Calu3 (cell line): ENCODE measurements around the gene PAQR8. TPM values are rescaled to one million over a fixed set of nuclear protein-coding genes. Genes with fewer than 3 reads are reported as not detected.

ENCODE experiments used
- BruUV-seq: library from RNA; stranded (reverse); fragments of 400-500 nt; replicated peaks from 2 replicates; lab custom pipeline; 2021; lab: Mats Ljungman, UMichigan
- CTCF ChIA-PET: fragments of 300-600 bp; sonication (Branson Sonifier 250); formaldehyde crosslinking; loops from one replicate; lab custom pipeline; 2022; ENCODE audit warnings: antibody characterized with exemption; lab: Charles Lee
- DNase-seq: peaks from one replicate; pipeline ENCODE4 v3.0.0; 2022
- H3K27ac Mint-ChIP-seq: one replicate; pipeline ENCODE4 v1.8.0; 2022; ENCODE audit warnings: mixed read lengths; ENCODE audit not compliant: unreplicated experiment
- H3K27me3 Mint-ChIP-seq: one replicate; pipeline ENCODE4 v1.8.0; 2022; ENCODE audit warnings: mixed read lengths; ENCODE audit not compliant: unreplicated experiment
- H3K36me3 Mint-ChIP-seq: one replicate; pipeline ENCODE4 v1.8.0; 2022; ENCODE audit warnings: mild to moderate bottlenecking, moderate library complexity, mixed read lengths; ENCODE audit not compliant: insufficient read depth, unreplicated experiment
- H3K4me1 Mint-ChIP-seq: one replicate; pipeline ENCODE4 v1.8.0; 2022; ENCODE audit warnings: mild to moderate bottlenecking, low read depth, mixed read lengths; ENCODE audit not compliant: unreplicated experiment
- H3K4me3 Mint-ChIP-seq: one replicate; pipeline ENCODE4 v1.8.0; 2022; ENCODE audit warnings: mild to moderate bottlenecking, low read depth, moderate library complexity, mixed read lengths; ENCODE audit not compliant: unreplicated experiment
- H3K9me3 Mint-ChIP-seq: one replicate; pipeline ENCODE4 v1.8.0; 2022; ENCODE audit warnings: low read depth, mixed read lengths; ENCODE audit not compliant: unreplicated experiment
- intact Hi-C: fragments of 100-400 bp; cut with micrococcal nuclease; formaldehyde crosslinking; loops from one replicate; pipeline ENCODE4 v1.10.0; 2022; ENCODE audit not compliant: unreplicated experiment
- total RNA-seq: library from RNA; stranded (reverse); gene quantifications from 2 replicates; pipeline ENCODE4 v1.2.3, GENCODE V29; 2022
- TF ChIP-seq, protein P1 (sequence below): fragments of 200-600 bp; IDR thresholded peaks from one replicate; pipeline ENCODE4 v1.8.0; 2022; ENCODE audit warnings: antibody characterized with exemption; ENCODE audit not compliant: unreplicated experiment

PAQR8 gene
- total RNA-seq, 1 experiment from 2014 or later = 16.3 TPM

DNA sequence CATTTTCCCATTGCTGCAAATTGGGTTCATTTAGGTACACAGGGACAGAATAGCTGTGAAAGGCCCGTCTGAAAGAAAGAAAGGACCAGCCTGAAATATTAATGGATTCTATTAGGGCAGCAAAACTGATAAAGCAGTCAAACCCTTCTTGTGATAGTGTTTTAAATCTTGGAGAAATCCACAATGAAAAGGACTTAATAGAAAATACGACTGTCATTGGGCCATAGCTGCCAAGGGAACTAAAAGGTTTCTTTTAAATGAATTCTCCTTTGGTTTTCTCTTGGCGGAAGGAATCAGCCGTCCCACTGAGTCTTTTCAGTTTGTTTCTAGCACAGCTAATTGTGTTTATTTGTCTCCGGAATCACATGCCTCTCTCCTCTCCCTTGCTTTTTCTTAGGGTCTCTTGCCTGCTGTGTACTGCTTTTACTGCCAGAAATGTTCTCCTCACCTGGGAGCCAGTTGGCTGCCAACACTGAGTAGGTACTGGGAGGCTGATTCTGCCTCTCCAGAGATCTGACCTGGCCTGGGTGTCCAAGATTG, 11.3 kb downstream of the PAQR8 start:
- CTCF ChIA-PET = no interaction called here
- Mint-ChIP-seq H3K4me3 (no peak overlapping the region), H3K27me3 (no peaks in the 10 kb centered on the region), H3K4me1 (peaks cover 43% of the 10 kb centered on the region), H3K27ac (no peak overlapping the region), H3K9me3 (peaks cover 8% of the 10 kb centered on the region), H3K36me3 (peaks cover 18% of the 10 kb centered on the region)
- no peak for DNase-seq
- no TSS peak for BruUV-seq
- intact Hi-C loops = no loop called here
- TF ChIP-seq, protein P1, sequence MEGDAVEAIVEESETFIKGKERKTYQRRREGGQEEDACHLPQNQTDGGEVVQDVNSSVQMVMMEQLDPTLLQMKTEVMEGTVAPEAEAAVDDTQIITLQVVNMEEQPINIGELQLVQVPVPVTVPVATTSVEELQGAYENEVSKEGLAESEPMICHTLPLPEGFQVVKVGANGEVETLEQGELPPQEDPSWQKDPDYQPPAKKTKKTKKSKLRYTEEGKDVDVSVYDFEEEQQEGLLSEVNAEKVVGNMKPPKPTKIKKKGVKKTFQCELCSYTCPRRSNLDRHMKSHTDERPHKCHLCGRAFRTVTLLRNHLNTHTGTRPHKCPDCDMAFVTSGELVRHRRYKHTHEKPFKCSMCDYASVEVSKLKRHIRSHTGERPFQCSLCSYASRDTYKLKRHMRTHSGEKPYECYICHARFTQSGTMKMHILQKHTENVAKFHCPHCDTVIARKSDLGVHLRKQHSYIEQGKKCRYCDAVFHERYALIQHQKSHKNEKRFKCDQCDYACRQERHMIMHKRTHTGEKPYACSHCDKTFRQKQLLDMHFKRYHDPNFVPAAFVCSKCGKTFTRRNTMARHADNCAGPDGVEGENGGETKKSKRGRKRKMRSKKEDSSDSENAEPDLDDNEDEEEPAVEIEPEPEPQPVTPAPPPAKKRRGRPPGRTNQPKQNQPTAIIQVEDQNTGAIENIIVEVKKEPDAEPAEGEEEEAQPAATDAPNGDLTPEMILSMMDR = no peak

DNA sequence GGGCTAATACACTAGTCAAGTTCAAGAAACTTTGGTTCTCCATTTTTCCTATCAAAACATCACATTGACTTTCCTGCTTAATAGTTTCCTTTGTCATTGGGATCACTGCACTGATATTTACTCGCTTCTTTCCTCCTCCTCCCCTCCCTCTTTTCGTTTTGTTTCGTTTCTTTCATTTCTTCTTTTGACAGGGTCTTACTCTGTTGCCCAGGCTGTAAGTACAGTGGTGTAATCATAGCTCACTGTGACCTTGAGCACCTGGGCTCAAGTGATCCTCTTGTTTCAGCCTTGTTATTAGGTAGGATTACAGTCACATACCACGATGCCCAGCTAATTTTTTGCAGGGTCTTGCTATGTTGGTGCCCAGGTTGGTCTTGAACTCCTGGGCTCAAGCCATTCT, 12.3 kb downstream of the PAQR8 start:
- intact Hi-C loops = no loop called here
- no peak for DNase-seq
- Mint-ChIP-seq H3K4me1 (peaks cover 40% of the 10 kb centered on the region), H3K27ac (no peak overlapping the region), H3K27me3 (no peaks in the 10 kb centered on the region), H3K36me3 (peaks cover 9% of the 10 kb centered on the region), H3K9me3 (peaks cover 8% of the 10 kb centered on the region), H3K4me3 (no peak overlapping the region)
- CTCF ChIA-PET = no interaction called here
- TF ChIP-seq, protein P1 = no peak
- BruUV-seq = no TSS peak

DNA sequence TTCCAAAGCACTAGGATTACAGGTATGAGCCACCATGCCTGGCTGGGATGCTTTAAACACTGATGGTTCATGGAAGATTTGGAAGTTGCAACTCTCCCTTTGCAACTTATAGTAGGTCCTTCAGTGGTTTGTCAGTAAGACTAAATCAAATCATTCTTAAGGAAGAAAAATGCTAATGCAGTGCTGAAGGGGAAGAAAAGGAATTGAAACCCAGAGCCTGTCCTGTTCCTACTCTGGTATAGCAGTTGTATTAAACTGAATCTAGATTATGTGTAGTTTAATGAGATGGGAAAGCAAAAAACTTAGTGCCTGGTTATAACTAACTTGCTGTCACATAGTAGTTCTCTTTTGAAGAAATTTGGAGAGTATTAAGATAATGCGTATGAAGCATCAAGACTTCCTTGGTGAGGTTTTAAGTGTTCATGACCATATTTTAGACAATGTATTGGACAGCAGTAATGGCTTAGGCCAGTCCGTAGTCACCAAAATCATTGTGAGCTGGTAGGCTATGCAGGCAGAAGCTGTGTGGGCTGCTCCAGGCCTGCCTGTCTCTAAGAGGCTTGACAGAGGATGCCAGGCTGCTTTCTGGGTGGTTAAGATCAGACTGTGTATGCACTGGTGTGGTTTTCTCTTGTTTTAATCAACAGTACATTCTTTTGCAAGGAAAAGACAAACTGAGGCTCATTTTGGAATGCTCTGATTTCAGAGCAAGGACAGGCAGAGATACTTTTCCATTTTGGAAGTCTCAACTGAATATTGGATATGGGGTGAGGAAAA, 14.0 kb downstream of the PAQR8 start:
- H3K4me3 Mint-ChIP-seq = no peak overlapping the region
- H3K27me3 Mint-ChIP-seq = no peaks in the 10 kb centered on the region
- BruUV-seq = no TSS peak
- TF ChIP-seq, protein P1 = no peak
- DNase-seq = no peak
- peaks cover 15% of the 10 kb centered on the region for H3K36me3 Mint-ChIP-seq
- intact Hi-C loops = no loop called here
- H3K9me3 Mint-ChIP-seq = peaks cover 8% of the 10 kb centered on the region
- no peak overlapping the region for H3K27ac Mint-ChIP-seq
- CTCF ChIA-PET = interaction anchor here (0.7 to 1.1 kb wide), 2 partner anchors 149 to 222 kb away, joined by 3 read pairs; no protein-coding TSS in a partner anchor
- H3K4me1 Mint-ChIP-seq = peaks cover 27% of the 10 kb centered on the region

DNA sequence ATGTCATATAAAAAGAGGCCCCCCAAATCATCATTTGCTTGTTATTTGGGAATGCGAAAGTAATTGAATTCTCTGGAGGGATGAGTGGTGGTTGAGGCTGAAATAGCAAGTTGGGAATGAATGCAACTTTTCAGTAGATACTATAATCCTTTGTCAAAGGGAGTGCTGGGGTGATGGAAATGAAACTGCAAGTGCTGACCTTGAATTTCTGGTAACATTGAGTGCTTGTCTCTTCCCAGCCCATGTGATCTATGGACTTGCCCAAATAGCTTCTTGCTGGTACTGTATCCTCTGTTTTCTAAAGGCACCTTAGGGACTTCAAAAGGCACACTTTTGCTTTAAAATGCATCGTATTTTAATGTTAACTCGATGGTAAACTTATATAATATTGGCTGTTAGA, 14.8 kb downstream of the PAQR8 start:
- intact Hi-C loops = no loop called here
- BruUV-seq = no TSS peak
- Mint-ChIP-seq H3K4me3 (no peak overlapping the region), H3K36me3 (peaks cover 15% of the 10 kb centered on the region), H3K27me3 (no peaks in the 10 kb centered on the region), H3K4me1 (peaks cover 23% of the 10 kb centered on the region), H3K27ac (no peak overlapping the region), H3K9me3 (peaks cover 8% of the 10 kb centered on the region)
- no peak for DNase-seq
- CTCF ChIA-PET = interaction anchor here (0.7 to 1.3 kb wide), 3 partner anchors 13 to 223 kb away, joined by 3 read pairs; no protein-coding TSS in a partner anchor
- TF ChIP-seq, protein P1 = no peak
